Suppressor macrophage treated with lipopolysaccharide for 4 hours (primary cell): ENCODE results near the gene PHKB.
"Not testable (repeated sequence)": the region's sequence is repeated elsewhere in the genome, so short reads cannot be mapped to it uniquely, and the experiment has no call there.

Experiments used
- DNase-seq: peaks from one replicate; pipeline ENCODE4 v3.0.0-alpha.2; 2020

The PHKB gene

DNA sequence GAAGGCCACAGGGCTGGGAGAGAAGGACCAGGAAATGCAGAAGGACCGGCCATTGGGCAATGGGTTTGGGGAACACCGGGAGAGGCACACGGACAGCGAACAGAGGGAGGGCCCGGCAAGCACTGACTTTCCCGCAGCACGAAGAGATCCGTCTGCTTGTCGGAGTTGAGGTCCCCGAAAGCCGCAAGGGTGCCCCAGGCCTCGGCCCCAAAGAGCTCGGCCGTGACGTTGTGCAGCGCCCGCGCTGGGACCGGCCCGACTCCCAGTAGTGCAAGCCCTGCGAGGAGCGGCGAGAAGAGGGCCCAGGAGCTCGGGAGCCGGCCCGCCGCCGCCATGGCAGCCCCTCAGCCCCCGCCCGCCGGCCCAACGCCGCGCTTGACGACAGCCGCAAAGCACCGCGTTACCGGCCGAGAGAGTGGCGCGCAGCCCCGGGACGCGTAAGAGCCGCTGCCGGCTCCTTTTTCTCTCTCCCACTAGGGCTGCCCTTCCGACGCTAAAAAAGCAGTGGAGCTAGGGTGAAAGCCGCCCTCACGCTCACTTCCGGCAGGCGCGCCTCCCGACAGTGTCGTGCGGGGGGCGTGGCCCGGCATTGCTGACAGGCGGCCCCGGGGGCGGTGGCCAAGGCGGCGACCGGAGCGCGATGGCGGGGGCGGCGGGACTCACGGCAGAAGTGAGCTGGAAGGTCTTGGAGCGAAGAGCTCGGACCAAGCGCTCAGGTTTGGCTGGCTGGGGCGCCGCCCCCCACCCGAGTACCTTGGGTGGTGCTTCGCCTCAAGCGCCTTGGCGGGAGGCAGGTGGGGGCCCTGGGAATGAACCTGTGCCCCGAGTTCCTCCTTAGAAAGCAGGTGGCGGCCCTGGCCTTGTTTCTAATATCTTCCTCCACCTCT is at the start of gene PHKB, which contains the start of gene ITFG1:
Gene PHKB, plus strand, starts transcription at position 621 of the 887 bp plus-strand sequence. Its CDS starts 20 bp downstream, at position 641.
Gene ITFG1, minus strand, starts transcription at position 353 of the 887 bp plus-strand sequence. Its CDS starts 18 bp downstream, at position 335.
- peak; percentile 93 for DNase-seq

DNA sequence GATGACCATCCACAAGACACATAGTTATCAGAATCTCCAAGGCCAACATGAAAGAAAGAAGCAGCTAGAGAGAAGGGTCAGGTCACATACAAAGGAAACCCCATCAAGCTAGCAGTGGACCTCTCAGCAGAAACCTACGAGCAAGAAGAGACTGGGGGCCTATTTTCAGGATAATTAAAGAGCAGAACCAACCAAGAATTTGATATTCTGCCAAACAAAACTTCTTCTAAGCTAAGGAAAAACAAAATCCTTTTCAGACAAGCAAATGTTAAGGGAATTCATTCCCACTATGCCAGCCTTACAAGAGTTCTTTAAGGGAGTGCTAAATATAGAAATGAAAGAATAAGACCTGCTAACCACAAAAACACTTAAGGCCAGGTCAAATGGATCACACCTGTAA is 48.1 kb upstream of the PHKB start:
- DNase-seq: no peak

- DNase-seq: no peak
These were observed 44.3 kb upstream of the PHKB start for GRCh38 chr16:47416869-47417268.

- no peak for DNase-seq
These were observed 36.3 kb upstream of the PHKB start for GRCh38 chr16:47424846-47425245.

- DNase-seq: no peak
These were observed 34.3 kb upstream of the PHKB start for GRCh38 chr16:47426806-47427205.

DNA sequence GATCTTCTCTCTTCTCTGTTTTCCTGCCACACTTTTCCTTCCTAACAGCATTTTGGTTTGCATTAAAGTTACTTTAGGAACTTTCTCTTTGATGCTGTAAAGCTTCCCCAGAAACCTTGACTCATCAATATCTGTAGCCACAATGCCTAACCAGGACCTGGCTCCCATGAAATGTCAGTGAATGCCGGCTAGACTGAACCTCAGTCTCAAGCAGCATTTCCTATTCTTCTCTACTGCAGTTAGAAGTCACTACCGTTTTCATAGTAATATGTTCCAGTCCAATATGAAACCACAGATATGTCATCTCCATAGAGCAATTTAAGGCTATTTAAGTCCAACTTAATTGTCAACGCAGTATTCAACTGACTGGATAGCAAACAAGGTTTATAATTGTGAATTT is 29.2 kb upstream of the PHKB start:
- DNase-seq: peak; percentile 5

DNA sequence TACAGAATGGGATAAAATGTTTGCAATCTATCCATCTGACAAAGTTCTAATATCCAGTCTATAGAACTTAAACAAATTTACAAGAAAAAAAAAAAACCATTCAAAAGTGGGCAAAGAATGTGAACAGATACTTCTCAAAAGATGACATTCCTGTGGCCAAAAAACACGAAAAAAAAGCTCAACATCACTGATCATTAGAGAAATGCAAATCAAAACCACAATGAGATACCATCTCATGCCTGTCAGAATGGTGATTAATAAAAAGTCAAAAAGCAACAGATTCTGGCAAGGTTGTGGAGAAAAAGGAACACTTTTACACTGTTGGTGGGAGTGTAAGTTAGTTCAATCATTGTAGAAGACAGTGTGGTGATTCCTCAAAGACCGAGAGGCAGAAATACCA is 26.9 kb upstream of the PHKB start:
- not testable (repeated sequence) for DNase-seq

- DNase-seq: not testable (repeated sequence)
These were observed 21.1 kb upstream of the PHKB start for GRCh38 chr16:47440066-47440465.

GRCh38 chr16:47442884-47443283 is 18.2 kb upstream of the PHKB start:
- DNase-seq: not testable (repeated sequence)

- DNase-seq: no peak
These were observed 14.7 kb upstream of the PHKB start for GRCh38 chr16:47446431-47446830.

GRCh38 chr16:47448830-47449575 is 12.1 kb upstream of the PHKB start:
- DNase-seq: no peak

DNA sequence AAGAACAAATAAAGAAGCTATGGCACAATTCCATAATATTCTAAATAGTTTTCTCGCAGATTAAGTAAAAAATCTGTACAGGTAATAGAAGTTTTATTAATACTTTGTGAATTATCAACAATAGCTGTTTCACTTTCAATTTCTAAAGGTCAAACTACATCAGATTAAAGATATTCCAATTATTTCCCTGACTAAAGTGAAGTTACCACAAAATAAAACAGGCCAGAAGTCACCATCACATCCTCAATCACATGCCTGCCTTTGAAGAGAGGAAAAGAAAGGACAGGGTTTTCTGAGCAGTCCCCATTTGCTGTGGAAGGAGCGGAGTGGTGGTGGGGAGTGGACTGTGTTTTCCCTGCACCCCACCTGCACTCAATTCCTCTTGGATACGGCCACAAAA is 11.3 kb upstream of the PHKB start:
- no peak for DNase-seq

DNA sequence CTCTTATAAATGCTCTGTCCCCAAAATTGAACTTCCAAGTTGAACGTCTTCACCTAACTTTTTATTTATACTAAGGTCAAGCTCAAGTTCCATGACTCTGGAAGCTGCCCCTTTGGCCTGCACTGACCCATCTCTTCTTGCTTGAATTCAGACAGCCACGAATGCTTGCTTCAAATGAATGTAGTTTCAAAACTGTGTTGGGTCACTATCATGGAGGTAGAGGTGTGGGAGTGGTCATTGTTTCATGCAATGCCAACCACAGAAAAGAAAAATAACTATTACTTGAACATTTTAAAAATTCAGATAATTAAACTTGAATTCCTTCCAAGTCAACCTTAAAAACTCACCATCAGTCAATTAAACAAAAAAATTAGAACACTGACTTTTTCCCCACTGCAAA is 2.8 kb upstream of the PHKB start:
- DNase-seq: no peak

- DNase-seq: no peak
These were observed 1.5 kb upstream of the PHKB start for GRCh38 chr16:47459603-47460002.

DNA sequence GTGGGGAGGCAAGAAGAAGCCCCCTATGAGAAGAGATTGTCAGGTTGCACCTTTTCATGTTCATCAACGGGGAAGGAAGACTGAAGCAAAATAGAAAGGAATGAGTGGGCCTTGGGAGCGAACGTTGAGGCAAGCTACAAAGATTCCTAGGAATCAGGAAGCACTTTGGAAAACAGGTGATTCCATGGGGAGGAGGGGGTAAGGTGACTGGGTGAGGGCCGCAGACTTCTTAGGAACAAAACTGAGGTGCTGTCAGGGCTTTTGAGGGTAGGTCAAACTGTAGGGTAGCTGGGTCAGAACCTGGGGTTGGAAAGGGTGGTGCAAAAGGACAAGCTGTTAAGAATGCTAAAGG is 796 bp upstream of the PHKB start:
- no peak for DNase-seq

- peak; percentile 65 for DNase-seq
These were observed 601 bp downstream of the PHKB start for GRCh38 chr16:47461598-47462266.

DNA sequence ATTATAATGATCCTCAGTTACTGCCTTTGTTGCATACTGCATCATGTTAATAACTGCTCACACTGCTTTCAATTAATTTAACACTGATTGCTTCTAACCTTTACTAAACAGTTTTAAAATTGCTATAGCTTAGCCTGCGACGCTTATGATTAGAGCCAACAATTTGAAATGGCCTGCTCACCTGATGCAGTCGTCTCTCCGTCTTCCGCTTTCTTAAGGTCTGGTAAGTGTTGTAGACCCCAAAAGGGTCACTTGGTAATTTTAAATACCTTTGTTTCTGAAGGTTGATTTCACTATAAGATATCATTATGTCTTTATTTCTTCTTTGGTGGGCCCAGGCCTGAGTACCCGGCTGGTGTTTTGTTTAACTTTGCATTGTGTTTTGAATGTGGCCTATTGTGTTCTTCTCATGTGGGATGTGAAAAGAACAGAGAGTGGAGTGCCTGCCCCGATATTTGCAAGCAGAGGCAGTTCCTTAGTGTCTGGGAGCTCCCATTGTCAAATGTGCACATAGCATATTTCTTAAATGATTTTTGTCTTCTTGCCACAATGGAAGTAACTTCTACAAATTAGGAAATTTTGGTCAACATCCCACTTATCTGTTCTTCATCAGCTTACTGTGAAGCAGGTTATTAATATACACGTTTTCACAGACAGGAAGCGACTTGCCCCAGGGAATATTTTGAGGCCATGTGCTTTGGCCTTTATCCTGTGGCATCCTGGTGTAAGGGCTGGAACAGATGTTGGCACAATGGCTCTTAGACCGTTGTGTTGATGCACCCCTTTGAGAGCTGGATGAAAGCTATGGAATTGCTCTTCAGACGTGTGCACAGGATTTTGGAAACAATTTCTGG is 2.9 kb downstream of the PHKB start:
- DNase-seq: no peak

DNA sequence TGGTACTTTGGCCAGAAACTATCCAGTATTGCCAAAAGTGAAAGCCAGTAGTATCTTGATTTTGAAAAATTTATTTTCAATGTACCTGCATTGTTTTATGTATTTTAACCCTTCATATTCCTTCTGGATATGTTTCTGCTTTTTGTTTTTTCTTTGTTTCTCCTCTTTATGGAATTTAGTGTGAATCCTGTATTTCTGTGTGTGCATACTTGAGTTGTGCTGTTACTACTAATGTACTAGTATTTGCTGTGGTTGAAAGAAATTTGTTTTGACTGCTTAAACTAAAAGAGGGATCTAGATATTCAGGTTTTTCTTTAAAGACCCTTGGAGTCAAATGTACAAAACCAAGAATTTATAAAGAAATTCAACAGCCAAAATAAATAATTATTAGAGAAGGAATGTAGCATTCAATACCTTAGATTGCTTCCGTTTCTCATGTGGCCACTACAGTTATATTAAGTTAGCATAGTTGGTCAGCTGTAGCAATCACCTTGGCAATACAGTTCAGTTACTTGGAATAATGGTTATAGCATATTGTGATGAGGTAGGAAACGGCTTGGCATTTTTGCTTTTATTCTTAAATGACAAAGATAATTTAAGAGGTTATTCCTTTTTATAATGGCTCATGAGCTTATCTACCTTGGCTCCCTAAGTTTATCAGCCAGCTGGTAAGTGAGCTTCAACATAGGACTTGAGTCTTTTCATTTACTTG is 4.9 kb downstream of the PHKB start:
- no peak for DNase-seq

- no peak for DNase-seq
These were observed 6.4 kb downstream of the PHKB start for GRCh38 chr16:47467501-47467900.

GRCh38 chr16:47468070-47468689 is 7.0 kb downstream of the PHKB start:
- DNase-seq: not testable (repeated sequence)

DNA sequence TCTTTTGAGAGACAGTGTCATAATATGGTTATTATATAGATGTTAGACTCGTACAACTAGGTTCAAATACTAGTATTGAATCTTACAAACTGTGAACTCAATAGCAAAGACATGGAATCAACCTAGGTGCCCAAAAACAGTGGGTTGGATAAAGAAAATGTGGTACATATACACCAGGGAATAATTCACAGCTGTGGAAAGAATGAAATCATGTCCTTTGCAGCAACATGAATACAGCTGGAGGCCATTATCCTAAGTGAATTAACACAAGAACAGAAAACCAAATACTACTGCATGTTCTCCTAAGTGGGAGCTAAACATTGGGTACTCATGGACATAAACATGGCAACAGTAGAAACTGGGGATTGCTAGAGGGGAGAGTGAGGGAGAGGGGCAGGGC is 8.1 kb downstream of the PHKB start:
- no peak for DNase-seq
